ENCODE measurements around the gene MPP3.

DNA sequence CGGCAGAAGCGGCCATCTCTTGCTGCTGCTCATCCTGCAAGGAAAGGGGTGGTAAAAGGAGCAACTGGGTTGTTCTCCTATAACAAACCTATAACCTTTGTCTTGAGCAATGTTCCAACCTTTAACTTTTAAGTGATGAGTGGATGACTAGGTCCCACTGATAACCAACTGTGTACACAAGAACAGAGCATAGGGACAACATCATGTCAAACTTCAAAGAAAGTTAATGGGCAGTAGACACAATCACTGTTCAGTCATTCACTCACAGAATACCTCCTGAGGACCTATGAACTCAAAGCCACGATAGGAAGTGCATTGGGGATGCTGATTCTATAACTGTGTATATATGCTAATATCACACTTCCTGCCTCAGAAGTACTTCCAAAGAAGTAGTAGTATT lies 31.1 kb downstream of the MPP3 start:
- TF ChIP-seq, protein P1, sequence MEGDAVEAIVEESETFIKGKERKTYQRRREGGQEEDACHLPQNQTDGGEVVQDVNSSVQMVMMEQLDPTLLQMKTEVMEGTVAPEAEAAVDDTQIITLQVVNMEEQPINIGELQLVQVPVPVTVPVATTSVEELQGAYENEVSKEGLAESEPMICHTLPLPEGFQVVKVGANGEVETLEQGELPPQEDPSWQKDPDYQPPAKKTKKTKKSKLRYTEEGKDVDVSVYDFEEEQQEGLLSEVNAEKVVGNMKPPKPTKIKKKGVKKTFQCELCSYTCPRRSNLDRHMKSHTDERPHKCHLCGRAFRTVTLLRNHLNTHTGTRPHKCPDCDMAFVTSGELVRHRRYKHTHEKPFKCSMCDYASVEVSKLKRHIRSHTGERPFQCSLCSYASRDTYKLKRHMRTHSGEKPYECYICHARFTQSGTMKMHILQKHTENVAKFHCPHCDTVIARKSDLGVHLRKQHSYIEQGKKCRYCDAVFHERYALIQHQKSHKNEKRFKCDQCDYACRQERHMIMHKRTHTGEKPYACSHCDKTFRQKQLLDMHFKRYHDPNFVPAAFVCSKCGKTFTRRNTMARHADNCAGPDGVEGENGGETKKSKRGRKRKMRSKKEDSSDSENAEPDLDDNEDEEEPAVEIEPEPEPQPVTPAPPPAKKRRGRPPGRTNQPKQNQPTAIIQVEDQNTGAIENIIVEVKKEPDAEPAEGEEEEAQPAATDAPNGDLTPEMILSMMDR (IDR thresholded peaks at IDR 0.05), result no peak
- no peak for TF ChIP-seq POLR2A (IDR thresholded peaks at IDR 0.05)
